ENCODE data around the gene SSUH2. TPM values are rescaled to one million over a fixed set of nuclear protein-coding genes. Genes with fewer than 3 reads are reported as not detected.

SSUH2 gene
- total and polyA plus RNA-seq, 2 of the 4 experiments (the other 2 are of a cell fraction): 0.10 TPM; not detected in 1

GRCh38 chr3:8647137-8647985 is 2.8 kb upstream of the SSUH2 start (continued):
- TF ChIP-seq CEBPB (IDR thresholded peaks at IDR 0.05; ENCODE audit: low read depth, low read length): no peak

- CTCF ChIA-PET: interaction anchor here (0.5 kb wide), 1 partner anchor 66 kb away, joined by 3 read pairs; no protein-coding TSS in a partner anchor
- ATAC-seq (ENCODE audit: low read depth) (no peak), DNase-seq (no peak)
- Histone ChIP-seq H2AK5ac (ENCODE audit: low read depth, low read length) (no peak overlapping the region), H2BK20ac (ENCODE audit: low read depth, low read length) (no peak overlapping the region), H2AFZ (replicated peaks; ENCODE audit: low read length, poor library complexity) (no peak overlapping the region), H3K4ac (ENCODE audit: low read depth, low read length) (no peak overlapping the region), H3K79me1 (ENCODE audit: low read depth in 1 of 2, low read length in 2 of 2) (no peaks in the 10 kb centered on the region), H3K23ac (ENCODE audit: low read depth, low read length) (no peak overlapping the region), H3K36me3 (ENCODE audit: control insufficient read depth, insufficient read depth, low read length) (no peaks in the 10 kb centered on the region), H4K20me1 (ENCODE audit: insufficient read depth, low read length) (no peaks in the 10 kb centered on the region), H3K27ac (ENCODE audit: insufficient read depth, low read length) (no peak overlapping the region), H3K14ac (replicated peaks; ENCODE audit: low read depth, low read length) (no peak overlapping the region), H3K9me1 (ENCODE audit: insufficient read depth, low read length) (no peaks in the 10 kb centered on the region), H2BK15ac (ENCODE audit: low read depth, low read length) (no peak overlapping the region), H3K27me3 (ENCODE audit: control insufficient read depth, insufficient read depth, low read length) (peaks cover 49% of the 10 kb centered on the region), H3K4me3 (ENCODE audit: insufficient read depth, low read depth, low read length) (no peak overlapping the region), H3K9me3 (ENCODE audit: control insufficient read depth, insufficient read depth, low read length) (no peaks in the 10 kb centered on the region), H2BK5ac (ENCODE audit: low read depth, low read length, poor library complexity, severe bottlenecking) (no peak overlapping the region), H3K56ac (ENCODE audit: extremely low read depth, insufficient read depth, low read length) (no peak overlapping the region), H3K4me2 (ENCODE audit: low read depth, low read length) (no peak overlapping the region), H2BK120ac (ENCODE audit: low read depth, low read length) (no peak overlapping the region), H4K5ac (ENCODE audit: low read depth, low read length) (no peak overlapping the region), H3K18ac (ENCODE audit: low read depth, low read length) (no peak overlapping the region), H4K8ac (ENCODE audit: low read depth in 2 of 2, low read length in 2 of 2) (no peak overlapping the region), H3K9ac (ENCODE audit: low read depth, low read length) (no peak overlapping the region), H2AK9ac (replicated peaks; ENCODE audit: low read depth, low read length, poor library complexity) (no peak overlapping the region), H4K91ac (ENCODE audit: insufficient read depth, low read depth, low read length) (no peak overlapping the region), H3K4me1 (ENCODE audit: control insufficient read depth, insufficient read depth, low read length) (no peaks in the 10 kb centered on the region)
- POLR2A ChIA-PET (ENCODE audit: unreplicated experiment): no interaction called here
- 48% methylated on average over 3 of the region's 14 CpGs; no CpG with 5 or more reads in 1 of the 2 experiments for WGBS, 2 experiments (ENCODE audit: extremely low coverage in 2 of 2, insufficient read length in 1 of 2)
- no TSS peak for BruUV-seq (replicated peaks)
- dilution Hi-C loops (cut with HindIII; ENCODE audit: low sequenced_read_pairs, unreplicated experiment) (no loop called here), in situ Hi-C loops (cut with MboI; ENCODE audit: low sequenced_read_pairs) (no loop called here), intact Hi-C loops (cut with micrococcal nuclease) (no loop called here)
- TF ChIP-seq MAZ (IDR thresholded peaks at IDR 0.05; ENCODE audit: borderline replicate concordance, low read depth, low read length) (no peak), POLR2A (IDR thresholded peaks at IDR 0.05; ENCODE audit: low read depth, low read length) (no peak), SMC3 (IDR thresholded peaks at IDR 0.05; ENCODE audit: low read depth, low read length) (no peak), USF2 (IDR thresholded peaks at IDR 0.05; ENCODE audit: low read depth, low read length) (no peak), CEBPB (IDR thresholded peaks at IDR 0.05; ENCODE audit: low read depth, low read length) (no peak), CTCF (conservative IDR thresholded peaks at IDR 0.05; ENCODE audit: low read depth, low read length) (no peak), NFE2L2 (IDR thresholded peaks at IDR 0.05; ENCODE audit: low read depth, low read length) (no peak), BHLHE40 (IDR thresholded peaks at IDR 0.05; ENCODE audit: low read depth, low read length) (no peak)
Observed at GRCh38 chr3:8646313-8646938, 1.8 kb upstream of the SSUH2 start.
